IPS DF 4.7 (cell line): ENCODE results near the gene SRGAP1.

Source experiments
- DNase-seq: peaks from one replicate; pipeline ENCODE4 v3.0.0-alpha.2; 2013; ENCODE audit warnings: low spot score; ENCODE audit errors: extremely low read depth

The SRGAP1 gene

DNA sequence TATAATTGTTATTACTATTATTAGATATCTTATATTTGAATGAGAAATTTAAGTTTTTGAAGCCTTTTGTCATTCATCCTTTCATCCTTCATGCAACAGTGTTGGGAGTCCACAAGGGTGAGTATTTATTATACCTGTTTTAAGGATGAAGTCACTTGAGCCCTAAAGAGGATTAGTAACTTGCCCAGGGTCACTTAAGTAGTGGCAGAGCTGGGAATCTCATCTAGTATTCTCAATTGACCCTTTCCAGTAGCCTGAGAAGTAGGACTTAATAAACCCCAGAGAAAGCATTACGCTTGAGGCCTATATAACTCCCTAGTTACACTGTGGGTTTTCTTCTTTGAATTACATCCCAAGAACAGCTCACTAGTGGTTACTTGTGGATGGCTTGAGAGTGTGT, 119.8 kb downstream of the SRGAP1 start:
- no peak for DNase-seq

- DNase-seq = no peak
Measured at GRCh38 chr12:63965936-63966605, 121.6 kb downstream of the SRGAP1 start.

DNA sequence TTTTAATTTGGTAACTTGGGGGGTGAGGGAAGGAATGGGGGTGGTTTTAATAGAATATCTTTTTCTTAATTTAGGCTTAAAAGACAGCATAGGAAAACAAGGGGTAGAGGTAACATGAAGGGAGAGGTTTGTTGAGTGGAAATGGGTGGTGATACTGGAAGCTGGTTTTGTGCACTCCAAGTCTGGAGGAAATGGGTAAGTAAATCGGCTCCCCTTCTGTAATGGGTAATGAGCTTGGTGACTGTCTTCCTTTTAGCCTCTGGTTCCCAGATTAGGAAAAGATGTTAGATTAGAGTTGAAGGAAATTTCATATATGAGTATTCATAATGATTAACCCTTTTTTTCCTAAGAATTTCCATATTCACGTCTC, 122.1 kb downstream of the SRGAP1 start:
- DNase-seq = no peak

GRCh38 chr12:63967358-63968145, 123.1 kb downstream of the SRGAP1 start:
- DNase-seq = no peak

DNA sequence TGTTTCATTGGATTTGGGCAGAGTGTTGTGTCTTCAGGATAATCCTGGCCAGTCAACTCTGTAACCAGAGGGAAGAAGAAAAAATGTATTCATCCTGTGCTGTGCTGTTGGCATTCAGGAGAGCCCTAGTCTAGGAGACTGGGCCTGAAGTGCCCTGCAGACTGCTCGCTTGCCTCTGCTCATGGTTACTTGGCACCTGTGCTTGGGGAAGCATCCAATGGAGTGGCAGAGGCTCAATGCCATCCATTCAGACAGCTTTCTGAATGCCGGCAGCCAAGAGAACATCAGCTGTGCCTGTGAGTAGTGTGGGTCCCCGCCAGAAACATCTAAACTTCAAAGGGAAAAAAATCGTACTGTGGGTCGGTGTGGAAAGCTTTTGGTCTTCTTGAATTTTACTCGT, 124.2 kb downstream of the SRGAP1 start:
- no peak for DNase-seq

DNA sequence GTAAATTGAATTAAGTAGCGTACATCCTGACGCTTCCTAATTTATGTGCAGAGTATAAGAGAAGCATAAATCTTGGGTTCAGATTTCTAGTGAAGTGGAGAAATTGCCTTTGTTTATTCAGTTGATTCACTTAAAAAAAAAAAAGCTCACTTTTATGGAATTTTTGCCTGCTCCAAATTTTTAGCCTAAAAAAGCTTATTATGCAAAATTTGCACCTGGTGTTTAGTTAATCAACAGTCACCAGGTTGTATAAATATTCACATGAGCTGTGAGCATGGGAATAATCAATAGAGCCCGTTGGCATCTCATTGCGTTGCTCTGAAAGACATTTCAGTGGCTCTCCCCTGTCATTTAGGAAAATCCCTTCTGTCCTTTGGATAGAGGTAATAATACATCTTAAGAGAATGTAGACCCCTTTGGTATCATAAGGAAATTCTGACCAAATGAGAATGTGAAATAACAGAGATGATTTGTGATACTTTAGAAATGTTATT, 132.4 kb downstream of the SRGAP1 start:
- DNase-seq = no peak

DNA sequence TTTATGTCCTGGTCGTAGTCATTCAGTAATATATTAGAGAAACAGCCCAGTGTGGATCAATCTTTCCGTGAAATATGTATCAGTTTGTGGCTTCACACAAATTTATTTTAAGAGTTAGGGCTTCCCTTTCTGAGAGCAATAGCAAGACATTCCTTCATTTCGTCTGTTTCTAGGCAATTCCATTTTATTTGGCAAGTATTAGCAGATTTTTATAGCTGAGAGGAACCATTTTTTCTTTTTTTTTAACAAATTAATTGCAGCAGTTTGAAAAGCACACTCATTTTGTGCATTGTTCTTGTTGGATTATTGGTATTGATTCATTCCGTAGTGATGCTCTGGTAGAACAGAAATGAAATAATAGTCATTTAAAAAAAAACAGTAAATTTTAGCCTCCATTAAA, 132.9 kb downstream of the SRGAP1 start:
- DNase-seq = no peak

DNA sequence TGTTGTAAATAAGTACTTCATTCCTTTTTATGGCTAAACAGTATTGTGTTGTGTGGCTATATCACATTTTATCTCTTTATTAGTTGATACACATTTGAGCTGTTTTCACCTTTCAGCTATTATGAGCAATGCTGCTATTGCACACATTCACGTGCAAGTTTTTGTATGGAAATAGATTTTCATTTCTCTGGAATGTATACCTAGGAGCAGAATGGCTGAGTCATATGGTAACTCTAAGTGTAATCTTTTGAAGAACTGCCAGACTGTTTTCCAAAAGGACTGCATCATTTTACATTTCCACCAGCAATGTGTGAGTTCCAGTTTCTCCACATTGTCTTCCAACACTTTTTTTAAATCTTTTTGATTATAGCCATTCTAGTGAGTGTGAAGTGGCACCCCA, 134.0 kb downstream of the SRGAP1 start:
- no peak for DNase-seq

DNA sequence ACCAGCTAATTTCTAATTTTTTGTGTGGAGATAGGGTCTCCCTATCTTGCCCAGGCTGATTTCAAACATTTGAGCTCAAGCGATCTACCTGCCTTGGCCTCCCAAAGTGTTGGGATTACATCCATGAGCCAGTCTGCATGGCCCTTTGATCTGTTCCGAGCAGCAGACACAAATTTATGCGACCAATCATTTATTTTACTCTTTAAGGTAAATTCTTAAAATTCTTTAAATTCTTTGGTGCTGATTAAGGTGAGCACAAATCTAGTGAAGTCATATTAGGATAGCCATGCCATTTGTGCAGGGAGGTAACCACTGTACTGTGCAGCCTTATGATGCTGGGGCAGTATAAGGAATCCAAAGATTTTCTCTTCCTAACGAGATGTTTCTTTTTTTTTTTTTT, 135.7 kb downstream of the SRGAP1 start:
- no peak for DNase-seq

DNA sequence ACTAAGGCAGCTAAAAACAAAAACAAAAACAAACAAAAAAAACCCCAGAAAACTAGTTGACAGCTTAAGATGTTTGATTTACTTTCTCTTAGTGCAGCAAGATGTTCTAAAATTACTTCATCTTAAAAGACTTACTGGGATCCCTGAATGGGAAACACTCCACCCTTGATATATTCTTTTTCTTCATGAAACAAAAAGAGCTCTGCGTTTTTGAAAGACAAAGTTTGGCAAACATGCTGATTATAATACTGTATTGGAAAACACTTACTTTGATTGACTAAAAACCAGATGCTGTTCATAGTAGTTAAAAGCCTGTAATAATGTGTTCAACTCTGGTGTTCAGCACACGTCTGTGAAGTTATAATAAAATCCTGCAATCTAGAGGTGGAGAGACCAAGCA, 136.8 kb downstream of the SRGAP1 start:
- no peak for DNase-seq

GRCh38 chr12:63982604-63983295, 138.2 kb downstream of the SRGAP1 start:
- DNase-seq = no peak

DNA sequence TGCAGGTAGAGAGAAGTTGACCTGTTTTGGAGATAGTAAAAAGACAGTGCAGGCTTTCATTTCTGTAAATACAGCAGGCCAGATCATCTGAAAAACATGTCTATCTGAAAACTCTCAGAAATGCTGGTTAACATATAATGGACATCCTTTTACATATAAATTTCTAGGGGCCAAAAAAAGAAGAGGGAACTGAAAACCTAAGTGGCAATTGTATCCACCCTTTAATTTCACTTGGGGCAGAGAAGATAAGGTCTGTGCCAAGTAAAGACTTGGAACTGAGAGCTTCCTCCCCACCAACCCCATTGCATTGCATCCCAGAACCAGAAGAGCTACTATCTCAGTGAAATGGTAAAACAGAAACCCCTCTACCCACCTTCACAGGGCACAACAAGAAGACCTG, 141.0 kb downstream of the SRGAP1 start:
- DNase-seq = no peak

DNA sequence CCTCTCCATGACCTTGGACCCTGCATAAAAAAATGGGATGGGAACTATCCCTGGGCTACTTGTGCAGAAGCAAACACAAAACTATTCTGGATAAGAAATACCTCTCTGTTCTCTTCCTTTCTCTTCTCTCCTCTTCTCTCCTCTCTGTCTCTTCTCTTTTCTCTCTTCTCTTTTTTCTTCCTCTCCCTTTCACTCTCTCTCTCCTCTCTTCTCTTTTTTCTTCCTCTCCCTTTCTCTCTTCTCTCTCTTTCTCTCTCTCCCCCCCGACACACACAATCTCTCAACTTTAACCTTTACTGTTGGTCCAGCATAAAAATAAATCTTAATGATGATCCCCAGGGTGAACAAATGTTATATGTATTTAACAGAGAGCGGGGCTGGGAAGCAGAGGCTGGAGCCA, 141.4 kb downstream of the SRGAP1 start:
- no peak for DNase-seq

DNA sequence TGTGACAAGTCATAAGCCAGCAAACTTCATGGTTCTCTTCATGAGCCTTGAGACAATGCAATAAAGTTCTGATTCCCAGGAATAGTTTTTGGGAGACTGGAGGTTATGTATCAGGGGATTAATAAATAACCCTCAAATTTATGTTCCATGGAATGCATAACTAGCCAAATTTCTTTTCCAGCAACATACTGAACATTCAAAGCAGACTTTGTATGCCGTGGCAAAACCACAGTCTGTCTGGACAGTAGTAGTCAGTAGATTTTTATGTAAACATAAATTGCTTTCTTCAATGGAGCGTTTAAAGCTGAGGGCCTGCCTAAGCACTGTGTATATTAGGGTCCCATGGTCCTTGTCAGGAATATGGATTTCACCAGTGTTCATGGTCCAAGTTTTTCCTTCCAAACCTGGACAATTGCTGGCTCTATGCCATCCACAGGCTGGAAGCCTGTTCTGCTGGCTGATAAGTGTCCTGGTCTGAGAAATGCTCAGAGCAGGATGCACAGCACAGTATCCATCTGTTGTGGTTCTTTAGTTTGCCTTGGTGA, 144.9 kb downstream of the SRGAP1 start:
- no peak for DNase-seq

DNA sequence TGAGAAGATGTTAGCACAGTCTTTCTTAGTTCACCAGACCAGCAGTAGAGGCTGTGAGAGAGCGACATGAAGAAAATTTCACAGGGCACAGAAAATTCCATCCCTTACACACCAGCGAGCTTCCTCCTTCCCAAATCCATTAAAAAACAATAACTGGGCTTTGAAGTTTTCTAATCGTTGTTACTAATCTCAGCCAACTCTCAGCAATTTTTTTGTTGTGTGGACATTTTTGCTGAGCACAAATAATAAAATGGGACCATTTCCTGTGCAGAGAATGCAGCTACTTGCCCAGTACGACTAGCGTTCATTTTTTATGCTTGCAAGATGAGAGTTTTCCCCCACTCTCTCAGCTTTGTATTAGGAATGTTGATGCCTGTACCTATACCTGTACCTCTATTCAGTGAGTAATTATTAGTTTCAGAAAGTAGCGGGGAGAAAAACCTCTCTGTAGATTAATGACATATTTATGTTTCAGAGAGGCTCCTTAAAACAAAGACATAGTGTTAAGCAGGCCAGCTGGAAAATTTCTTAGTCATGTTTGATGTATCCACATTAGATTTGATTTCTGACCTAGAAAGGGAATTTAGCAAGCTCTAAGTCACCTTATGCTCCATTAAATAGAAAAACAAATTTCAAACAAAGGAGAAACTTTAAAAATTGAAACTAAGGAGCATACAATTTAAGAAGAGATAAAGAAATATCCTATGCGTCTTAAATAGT, 146.5 kb downstream of the SRGAP1 start:
- DNase-seq = no peak

DNA sequence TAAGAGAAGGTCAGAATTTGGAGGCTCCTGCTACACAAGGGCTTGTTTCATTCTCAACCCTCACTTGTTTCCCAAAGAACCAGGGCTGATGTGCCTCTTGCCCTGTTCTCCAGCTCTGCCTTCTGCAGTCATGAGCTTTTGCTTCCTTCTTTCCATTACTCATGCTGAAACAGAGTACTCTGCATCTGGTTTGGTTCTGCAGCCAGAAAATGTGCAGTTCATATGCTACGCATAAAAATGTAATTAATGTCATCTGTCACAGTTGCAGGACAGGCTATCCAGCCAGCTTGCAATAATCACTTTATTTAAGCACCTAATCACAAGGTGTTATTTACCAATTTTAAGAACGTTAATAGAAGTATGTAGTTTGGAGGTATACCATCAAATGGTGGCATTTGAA, 150.2 kb downstream of the SRGAP1 start:
- no peak for DNase-seq

- no peak for DNase-seq
Measured at GRCh38 chr12:63995512-63995911, 151.0 kb downstream of the SRGAP1 start.

GRCh38 chr12:63996556-63996955, 152.1 kb downstream of the SRGAP1 start:
- no peak for DNase-seq

GRCh38 chr12:63997198-63997597, 152.7 kb downstream of the SRGAP1 start:
- no peak for DNase-seq

DNA sequence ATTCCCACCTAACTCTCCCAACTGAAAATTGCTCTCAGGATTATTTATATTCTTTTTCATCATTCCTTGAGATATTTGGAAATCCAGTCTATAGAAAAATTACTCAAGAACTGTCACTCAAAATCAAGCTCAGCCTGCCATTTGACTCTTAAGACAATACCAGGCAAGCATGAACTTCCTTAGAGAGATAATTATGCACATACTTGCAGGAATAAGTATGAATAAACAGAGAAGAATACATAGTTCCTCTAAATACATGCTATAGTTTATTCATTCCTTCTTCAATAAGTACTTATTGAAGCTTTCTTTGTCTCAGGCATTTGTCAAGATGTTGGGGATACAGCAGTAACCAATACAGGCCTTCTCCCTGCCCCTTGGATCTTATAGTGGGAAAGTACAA, 154.1 kb downstream of the SRGAP1 start:
- no peak for DNase-seq

- no peak for DNase-seq
Measured at GRCh38 chr12:63999853-64000252, 155.4 kb downstream of the SRGAP1 start.
